SK-MEL-5 (cell line): ENCODE results near the gene CHMP5. TPM values are rescaled to one million over a fixed set of nuclear protein-coding genes. Genes with fewer than 3 reads are reported as not detected.

Experiments used
- total RNA-seq: library from RNA; depleted of rRNA; stranded (reverse); fragments of >200 nt; shearing (Covaris generic); gene quantifications from 2 replicates; pipeline ENCODE4 v1.2.3, GENCODE V29; 2014; rRNA removed

CHMP5 gene
- total RNA-seq, 1 experiment from 2014 or later, result 106 TPM

Other genes starting within 250 kb of the CHMP5 start
- gene DNAJA1, start 239.8 kb upstream of the CHMP5 start, total RNA-seq, result 138 and 152 TPM in 2 replicates
- 24.3 and 27.7 TPM in 2 replicates for gene SMU1, start 188.4 kb upstream of the CHMP5 start, total RNA-seq
- 11.7 and 12.7 TPM in 2 replicates for gene B4GALT1, start 97.7 kb upstream of the CHMP5 start, total RNA-seq
- gene SPINK4, start 24.9 kb upstream of the CHMP5 start, total RNA-seq, result not detected in 2 replicates
- 50.8 and 60.9 TPM in 2 replicates for gene BAG1, start 341 bp upstream of the CHMP5 start, total RNA-seq
- gene NFX1, start 25.5 kb downstream of the CHMP5 start, total RNA-seq, result 16.4 and 17.9 TPM in 2 replicates
- not detected in 2 replicates for gene AQP7, start 137.5 kb downstream of the CHMP5 start, total RNA-seq
- gene AQP3, start 182.5 kb downstream of the CHMP5 start, total RNA-seq, result 0.08 TPM in 1 of 2 replicates, not detected in the other
- 29.7 and 34.5 TPM in 2 replicates for gene NOL6, start 208.9 kb downstream of the CHMP5 start, total RNA-seq